Superior temporal gyrus (tissue), 1 donor: Measurements from ENCODE around the gene SGK2.
A peak's percentile ranks its signal among the peaks of the same experiment; 100 is the strongest.

ENCODE experiments used
- DNase-seq: peaks from one replicate; pipeline ENCODE4 v3.0.0-alpha.2; 2016; ENCODE audit errors: extremely low spot score

The SGK2 gene

DNA sequence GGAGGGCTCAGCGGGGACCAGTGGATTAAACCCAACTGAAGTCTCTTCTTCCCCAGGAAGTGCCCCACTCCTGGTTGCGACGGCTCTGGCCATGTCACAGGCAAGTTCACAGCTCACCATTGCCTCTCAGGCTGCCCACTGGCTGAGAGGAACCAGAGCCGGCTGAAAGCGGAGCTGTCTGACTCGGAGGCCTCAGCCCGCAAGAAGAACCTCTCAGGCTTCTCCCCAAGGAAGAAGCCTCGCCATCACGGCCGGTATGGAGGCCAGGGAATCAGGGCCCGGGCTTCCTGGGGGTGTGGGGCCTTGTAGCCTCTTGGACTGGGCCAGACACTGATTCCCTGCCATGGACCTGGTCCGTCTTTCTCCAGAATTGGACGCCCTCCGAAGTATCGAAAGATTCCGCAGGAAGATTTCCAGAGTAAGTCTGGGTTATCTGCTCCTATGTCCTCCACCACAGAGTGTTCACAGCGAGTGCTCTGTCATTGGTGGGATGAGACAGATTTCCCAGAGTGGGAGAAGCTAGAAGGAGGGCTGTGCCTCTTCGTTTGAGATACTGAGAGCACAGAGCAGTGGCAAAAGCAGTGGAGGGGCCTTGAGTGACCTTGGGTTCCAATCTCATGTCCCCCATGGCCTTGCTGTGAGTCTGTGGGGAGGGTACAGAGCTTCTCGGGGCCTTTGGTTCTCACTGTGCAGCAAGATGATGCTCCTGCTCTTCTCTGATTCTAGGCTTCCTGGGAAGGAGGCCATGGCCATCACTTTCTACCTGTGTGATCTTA lies 22.6 kb upstream of the SGK2 start:
- DNase-seq, result no peak

DNA sequence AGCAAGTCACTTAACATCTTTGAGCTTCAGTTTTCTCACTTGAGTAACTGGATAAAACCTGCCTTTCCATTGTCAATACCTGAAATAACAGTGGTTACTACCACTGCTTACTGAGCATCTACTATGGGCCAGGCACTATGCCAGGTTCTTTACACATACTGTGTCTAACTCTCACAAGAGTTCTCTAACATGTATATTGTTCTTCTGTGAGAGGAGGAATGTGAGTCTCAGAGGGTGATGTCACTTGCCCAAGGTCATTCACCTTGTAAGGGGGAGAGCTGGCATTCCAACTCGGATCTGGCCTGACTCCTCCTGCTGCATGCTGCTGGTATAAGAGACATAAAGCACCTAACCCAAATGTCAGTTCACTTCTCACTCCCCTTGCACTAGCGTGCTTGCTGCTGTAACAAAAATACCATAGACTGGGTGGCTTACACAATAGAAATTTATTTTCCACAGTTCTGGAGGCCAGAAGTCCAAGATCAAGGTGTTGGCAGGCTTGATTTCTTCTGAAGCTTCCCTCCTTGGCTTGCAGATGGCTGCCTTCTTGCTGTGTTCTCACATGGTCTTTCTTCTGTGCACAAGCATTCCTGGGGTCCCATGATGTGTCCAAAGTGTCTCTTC lies 21.9 kb upstream of the SGK2 start:
- no peak for DNase-seq

DNA sequence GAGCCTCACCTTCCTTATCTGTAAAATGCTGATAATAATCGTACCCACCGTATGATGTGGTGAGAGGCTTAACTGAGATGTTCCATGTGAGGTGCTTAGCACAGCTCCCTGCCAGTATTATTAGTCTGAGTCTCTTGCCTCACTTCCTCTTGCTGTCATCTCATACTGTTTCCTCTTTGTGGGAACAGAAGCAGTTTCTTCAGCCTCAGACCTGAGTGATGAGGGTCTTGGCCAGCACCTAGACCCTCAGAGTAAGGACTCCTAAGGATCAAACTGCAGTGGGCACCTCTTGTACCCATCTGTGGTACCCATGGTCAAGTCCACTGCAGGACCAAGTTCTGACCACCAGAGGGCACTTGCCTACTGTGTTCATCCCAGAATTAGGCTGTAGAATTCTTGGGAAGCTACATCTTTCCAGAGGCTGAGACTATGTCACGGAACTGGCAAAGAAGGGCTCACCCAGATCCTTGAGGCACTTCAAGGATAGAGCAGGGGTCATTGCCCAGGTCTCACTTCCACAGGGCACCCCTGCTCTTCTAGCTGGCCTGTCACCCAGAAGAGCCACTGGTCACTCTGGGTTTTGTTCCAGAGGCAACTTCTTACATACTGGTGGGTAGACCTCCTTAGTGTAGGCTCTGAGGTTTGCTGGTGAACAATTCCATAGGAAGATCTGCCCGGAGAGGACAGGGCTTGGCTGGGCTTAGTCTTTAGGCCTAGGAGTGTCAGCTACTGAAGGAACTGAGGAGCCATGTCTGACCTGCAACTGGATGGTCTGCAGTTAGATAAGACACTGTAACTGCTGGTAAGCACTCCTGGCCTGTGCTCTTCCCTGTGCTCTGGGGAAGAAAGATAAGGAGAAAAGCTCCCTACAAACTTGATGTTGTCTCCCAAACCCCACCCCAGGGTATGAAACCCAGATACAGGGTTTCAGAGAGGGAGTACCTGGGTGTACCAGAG lies 20.6 kb upstream of the SGK2 start:
- DNase-seq, result peak; percentile 93

DNA sequence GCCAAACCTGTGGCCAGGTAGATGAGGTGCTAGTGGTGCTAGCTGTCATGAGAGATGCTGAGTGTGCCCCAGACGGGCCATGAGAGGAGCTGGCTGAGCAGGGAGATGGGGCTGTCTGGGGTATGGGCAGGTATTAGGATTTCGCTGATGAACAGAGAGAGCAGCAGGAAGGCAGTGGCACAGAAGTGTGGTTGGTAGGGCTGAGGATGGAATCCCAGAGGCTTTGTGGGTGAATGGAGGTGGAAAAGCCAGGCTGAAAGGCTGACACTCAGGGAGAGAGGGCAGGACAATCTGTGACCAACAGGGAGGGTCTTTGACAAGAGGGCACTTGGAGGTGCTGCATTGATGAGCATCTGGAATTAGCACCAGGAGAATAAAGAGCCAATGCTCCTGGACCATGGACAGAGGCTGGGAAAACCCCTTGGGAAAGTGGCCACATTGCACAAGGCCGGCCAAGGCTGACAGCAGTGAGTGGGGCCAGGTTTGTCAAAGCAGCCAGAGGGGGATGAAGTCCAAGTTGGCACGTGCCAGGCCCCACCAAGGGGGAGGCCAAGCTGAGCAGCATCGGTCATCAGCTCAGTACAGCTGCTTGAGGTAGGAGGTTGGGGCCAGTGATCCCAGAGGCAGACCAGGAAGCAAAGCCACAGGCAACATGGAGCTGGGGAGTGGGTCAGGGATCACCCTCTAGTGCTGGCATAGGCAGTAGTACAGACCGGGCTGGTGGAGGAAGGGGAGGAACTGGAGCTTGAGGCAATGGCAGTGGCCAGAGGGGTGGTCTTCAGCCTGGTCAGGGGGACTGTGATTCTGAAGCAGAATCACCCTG lies 19.7 kb upstream of the SGK2 start:
- DNase-seq, result no peak

DNA sequence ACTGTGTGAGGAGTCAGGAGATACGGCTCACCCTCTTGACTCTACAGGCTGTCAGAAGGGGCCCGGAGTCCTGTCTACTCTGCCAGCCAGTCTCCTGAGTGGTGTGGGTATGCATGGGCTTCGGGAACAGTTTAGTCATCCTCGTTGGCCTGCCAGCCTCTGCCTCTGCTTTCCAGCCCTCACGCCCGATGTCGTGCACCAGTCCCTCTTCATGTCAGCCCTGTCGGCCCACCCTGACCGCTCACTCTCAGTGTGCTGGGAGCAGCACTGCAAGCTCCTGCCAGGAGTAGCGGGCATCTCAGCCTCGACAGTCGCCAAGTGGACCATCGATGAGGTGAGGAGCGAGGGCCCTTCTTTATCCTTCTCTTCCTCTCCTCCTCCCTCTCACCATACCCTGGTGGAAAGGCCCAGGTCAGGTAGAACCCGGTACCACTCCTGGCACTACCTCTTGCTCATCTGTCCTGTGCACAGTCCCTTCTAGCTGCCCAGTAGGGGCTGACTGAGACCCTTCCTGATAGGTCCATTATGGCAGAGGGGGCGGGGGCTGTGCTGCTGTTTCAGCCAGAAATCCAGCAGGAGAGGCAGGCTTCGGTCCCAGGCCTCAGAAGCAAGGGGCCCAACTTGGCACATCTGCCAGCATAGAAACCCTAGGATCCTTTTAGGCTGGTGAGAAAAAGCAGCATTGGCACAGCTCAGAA lies 18.7 kb upstream of the SGK2 start:
- no peak for DNase-seq

DNA sequence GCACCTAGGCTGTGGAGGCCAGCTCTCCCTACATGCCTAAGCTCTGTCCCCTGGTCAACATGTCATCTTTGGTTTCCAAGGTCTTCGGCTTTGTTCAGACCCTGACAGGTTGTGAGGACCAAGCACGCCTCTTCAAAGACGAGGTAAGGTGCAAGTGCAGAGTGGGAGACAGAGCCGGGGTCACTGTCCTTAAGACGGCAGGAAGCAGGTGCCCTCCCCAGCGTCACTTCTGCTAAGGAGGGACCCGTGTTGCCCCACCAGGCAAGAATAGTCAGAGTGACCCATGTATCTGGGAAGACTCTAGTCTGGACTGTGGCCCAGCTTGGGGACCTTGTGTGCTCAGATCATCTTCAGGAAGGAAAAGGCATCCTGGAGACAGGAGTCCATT lies 18.2 kb upstream of the SGK2 start:
- no peak for DNase-seq

DNA sequence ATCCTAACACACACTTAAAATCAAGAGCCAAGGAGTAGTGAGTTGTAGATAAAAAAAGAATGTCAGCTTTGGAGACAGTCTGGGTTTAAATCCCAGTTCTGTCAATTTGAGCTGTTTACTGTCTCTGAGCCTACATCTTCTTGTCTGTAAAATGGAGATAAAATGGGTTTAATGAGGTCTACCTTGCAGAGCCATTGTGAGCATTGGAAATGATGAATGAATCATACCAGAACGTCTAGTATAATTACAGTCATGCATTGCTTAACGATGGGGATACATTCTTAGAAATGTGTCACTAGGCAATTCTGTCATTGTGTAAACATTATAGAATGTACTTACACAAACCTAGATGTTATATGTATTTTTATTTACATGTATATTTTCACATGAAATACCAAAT lies 17.6 kb upstream of the SGK2 start:
- DNase-seq, result no peak

DNA sequence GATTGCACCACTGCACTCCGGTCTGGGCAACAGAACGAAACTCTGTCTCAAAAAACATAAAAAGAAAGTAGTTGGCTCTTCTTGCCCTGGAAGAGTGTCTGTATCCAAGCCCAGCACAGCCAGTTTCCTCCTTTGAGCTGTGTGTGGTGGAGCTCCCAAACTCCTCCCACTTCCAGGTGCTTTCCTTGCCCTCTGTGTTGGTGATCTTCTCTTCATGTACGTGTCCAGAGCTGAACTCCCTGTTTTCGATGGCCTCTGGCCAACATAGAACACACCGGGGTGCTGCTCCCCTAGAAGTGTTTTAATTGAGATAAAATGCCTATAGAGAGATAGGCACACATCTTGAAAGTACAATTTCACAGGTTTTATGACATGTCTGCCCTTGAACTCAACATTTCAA lies 16.7 kb upstream of the SGK2 start:
- DNase-seq, result no peak

DNA sequence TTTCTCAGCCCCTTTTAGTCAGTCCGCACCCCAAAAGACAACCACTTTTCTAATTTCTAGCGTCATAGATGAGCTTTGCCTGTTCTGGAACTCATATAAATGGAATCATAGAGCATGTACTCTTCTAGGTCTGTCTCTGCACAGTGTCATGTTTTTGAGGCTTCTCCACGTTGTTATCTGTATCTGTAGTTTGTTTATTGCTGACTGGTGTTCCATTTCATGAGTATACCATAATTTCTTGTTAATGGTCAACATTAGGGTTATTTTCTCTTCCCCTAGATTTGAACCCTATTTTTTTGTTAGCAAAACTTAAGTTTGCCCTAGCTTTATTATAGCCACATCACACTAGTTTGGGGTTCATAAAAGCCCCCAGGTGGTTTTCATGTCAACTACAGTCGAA lies 16.2 kb upstream of the SGK2 start:
- no peak for DNase-seq

DNA sequence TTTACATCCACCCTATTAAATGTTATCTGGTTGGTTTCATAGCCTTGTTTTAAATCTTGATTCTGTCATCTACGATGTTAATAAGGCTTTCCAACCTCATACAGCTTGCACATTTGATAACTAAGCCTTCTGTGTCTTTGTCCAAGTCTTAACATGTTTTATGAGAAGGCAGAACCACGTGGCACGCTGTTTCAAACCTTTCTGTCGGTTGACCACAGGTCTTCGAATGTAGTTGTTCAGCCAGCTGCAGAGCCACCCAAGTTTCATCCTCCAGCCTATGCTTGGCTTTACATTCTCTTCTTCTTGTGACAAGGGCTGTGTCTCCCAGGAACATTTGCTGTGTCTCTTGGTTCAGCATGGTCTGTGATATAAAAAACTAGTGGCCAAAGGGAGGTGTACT lies 15.7 kb upstream of the SGK2 start:
- DNase-seq, result no peak

DNA sequence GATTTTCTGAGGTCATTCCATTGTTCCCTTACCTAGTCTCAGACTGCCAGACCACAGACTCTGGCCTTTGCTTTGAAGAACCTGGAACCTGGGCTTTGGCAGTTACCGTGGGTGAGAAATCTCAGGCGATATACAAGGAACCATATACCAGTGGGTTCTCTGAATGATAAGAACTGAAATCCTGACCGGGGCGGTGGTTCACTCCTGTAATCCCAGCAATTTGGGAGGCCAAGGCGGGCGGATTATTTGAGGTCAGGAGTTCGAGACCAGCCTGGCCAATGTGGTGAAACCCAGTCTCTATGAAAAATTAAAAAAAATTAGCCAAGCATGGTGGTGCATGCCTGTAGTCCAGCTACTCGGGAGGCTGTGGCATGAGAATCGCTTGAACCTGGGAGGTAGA lies 14.3 kb upstream of the SGK2 start:
- no peak for DNase-seq

DNA sequence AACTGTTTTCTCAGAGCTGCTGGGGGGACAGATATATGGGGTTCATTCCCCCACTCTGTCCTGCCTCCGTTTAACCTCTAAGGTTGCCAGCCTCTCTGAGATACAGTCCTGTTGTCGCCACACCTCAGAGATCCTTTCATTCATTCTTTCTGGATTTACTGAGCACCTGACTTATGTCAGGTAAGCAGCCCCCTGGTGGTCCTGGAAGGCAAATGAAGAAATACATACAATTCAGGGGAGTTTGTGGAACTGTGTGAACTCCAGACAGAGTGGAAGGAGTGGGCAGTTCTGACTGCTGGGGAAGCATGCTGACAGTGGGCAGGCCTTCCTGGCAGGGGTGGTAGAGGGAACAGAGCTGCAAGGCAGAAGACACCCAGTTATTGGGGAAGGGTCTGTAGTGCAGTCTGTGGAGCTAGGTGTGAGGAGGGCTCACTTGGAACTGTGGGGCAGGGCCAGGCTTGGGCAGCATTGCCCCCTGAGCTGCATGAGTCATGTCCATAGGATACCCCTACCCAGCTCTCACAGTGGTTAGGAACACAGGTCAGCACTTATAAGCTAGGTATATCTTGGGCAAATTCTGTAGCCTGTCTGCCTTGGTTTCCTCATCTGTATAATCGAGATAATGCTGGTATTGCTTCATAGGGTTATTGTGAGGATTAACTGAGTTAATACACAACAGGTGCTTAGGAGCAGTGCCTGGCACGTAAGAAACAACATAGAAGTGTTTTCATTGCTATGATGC lies 12.8 kb upstream of the SGK2 start:
- DNase-seq, result no peak

DNA sequence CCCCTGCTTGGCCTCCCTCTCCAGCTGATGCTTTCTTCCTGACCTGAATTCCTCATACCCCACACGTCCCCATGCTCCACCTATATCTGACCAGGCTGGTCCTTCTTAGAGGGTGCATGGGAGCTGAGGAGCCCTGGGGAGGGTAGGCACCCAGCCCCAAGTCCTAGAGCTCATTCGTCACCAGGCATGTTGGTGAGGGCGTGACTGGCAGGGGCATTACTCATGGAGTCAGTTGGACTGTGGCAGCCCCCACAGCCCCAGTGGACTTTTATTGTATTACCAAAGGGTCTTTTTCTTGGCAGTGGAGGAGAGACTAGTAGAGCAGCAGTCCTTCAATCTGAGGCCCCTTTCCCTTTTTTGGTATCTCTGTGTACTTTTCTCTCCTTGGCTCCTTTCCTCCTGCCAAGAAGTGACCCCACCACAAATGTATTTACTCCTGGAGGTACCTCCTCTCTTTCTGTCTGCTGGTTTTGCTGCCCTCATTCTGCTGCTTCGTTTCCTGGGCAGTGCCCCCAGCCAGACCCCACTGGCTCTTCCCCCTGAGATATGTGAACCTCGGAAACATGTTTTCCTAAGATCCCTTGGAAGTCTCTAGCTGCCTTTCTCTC lies 10.4 kb upstream of the SGK2 start:
- no peak for DNase-seq

DNA sequence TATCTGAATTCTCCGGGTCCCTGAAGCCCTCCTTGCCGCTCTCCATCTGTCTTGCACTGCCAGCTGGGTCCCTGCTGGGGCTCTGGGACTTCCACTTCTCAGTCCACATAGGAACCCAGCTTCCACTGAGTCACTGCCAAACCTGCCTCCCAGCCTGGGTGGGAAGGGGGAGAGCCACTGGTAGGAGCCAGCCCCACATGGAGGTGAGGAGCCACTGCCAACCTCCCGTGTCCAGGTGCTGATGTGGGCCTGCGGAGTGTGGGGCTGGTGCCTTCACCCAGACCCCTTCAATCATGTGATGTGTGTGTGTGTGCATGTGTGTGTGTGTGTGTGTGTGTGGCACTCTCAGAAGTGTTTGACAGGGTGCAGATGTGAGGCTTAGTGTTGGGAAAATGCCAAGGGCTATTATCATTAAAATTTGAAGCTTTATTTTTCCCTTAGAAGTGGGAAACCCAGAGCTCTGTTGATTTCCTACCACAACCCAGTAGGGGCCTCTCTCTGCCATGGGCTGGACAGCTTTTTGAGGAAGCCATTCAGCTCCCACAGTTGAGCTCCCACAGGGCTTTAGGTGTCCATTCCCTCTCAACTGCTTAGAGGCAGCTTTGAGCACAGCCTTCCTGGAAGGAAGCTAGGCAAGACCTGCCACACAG lies 9.3 kb upstream of the SGK2 start:
- DNase-seq, result no peak

DNA sequence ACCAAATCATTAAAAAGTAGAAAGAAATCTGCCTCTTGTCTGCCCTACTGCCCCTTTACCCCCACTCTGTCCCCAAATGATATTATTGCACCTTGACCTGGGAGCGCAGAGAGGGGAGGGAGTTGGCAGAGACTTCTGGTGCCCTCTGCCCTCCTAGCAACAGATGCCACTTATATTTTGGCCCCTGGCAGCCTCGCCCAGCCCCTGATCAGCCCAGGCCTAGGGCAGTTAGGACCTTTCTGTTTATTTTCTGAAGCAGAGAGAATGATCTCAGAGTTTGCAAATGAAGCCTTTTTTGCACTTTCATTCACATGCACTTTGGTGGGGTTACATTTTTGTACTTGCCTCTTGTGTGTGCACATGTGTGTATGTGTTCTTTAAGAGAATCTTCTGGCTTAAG lies 8.4 kb upstream of the SGK2 start:
- no peak for DNase-seq

DNA sequence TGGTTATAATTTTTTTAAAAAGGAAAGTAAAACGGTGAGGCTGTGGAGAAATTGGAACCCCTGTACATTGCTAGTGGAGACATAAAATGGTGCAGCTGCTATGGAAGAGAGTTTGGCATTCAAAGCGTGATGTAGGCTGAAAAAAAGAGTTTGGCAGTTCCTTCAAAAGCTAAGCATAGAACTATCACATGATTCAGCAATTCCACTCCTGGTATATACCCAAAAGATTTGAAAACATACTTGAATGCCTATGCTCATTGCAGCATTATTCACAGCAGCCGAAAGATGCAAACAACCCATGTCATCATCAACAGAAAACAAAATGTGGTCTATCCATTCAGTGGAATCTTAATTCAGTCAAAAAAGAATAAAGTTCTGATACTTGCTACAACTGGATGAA lies 4.5 kb upstream of the SGK2 start:
- DNase-seq, result no peak

DNA sequence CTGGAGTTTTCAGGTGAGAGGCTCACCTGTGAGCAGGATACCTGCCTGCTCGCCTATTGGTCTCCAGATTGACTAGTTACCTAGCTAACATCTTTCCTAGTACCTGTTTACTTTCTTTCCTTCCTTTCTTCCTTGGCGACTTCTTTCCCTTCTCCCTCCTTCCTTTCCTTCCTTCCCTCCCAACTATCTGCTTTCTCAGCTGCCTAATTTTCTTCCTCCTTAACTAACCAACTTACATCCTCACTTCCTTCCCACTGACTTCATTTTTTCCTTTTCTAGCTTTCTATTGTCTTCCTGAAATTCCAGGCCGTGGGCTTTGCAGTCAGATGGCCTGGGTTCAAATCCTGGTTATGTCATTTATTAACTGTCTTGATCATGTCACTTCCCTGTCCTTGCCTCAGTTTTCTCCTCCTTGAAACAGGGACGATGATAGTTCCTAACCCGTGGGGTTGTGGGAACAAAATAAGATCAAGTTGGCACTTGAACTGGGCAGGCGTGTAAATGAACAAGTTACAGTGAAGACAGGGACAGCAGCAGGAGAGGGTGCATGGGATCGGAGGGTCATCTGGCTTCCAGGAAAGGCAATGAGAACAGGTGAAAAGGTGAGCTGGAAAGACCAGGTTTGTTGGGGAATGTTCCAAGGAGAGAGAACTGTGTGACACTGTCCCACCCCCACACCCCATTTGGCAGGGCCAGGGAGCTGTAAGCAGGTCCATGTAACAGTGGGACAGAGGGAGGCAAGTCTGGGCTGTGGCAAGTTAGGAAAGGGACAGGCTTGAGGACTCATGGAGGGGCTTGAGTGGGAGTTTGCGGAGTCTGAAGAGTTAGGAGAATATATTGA lies 540 bp downstream of the SGK2 start:
- no peak for DNase-seq

DNA sequence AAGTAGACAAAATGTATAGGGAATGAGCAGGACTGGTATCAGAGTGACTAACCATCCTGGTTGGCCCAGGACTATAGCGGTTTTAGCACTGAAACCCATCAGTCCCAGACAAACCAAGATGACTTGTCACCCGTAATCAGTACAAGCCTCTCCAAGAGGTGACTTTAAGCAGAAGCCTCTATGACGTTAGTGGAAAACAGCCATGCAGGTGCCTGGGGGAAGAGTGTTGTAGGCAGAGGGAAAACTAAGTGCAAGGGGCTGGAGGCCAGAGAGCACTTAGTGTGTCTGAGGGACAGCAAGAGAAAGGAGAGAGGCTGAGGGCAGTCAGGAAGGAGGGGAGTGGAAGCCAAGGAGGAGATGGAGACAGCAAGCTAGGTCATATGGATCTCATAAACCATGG lies 2.1 kb downstream of the SGK2 start:
- no peak for DNase-seq

DNA sequence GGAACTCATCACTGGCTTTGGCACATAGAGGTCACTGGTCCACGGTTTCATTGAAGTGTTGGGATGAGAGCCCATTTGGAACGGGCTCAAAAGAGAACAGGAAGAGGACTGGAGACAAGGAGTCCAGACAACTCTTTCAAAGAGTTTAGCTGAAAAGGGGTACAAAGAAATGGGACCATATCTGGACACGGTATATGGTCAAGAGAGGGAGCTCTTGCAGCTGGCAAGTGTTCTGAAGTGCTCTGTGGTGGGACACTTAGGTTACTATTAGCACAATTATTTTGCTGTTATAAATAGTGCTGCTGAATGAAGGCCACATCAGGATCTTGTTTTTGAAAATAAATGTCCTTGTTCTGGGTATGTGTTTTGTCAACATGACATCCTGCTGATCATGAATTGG lies 4.6 kb downstream of the SGK2 start:
- DNase-seq, result peak; percentile 21
